CD14-positive monocyte (primary cell): ENCODE measurements around the gene ITGB8. TPM values are rescaled to one million over a fixed set of nuclear protein-coding genes. Genes with fewer than 3 reads are reported as not detected.

ENCODE experiments used
- DNase-seq, 3 donors: peaks; one replicate each; pipeline ENCODE4 v3.0.0-alpha.2; 2011 to 2022
- H2AFZ ChIP-seq: 2 replicates; pipeline ENCODE4 v1.6.0; 2012; ENCODE audit warnings: mild to moderate bottlenecking, low read depth, low read length, inconsistent platforms; ENCODE audit not compliant: insufficient read depth, poor library complexity, severe bottlenecking
- H3K27ac ChIP-seq, 2 donors: 1 replicate in 1 of 2; 2 replicates in 1 of 2; pipeline ENCODE4 v1.5.1; 2012 to 2013; ENCODE audit warnings: low read length in 2 of 2, control low read depth in 1 of 2, inconsistent platforms in 1 of 2, low read depth in 1 of 2, mild to moderate bottlenecking in 1 of 2
- H3K27me3 ChIP-seq, 2 donors: one replicate each; pipeline versions ENCODE4 v1.6.0 to v1.6.1; 2011 to 2013; ENCODE audit warnings: low read length in 2 of 2; ENCODE audit not compliant: control insufficient read depth in 2 of 2, insufficient read depth in 2 of 2
- H3K36me3 ChIP-seq, 2 donors: replicated peaks in 1 of 2; 1 replicate in 1 of 2; 2 replicates in 1 of 2; pipeline versions ENCODE4 v1.5.1 to v1.6.1; 2012 to 2013; ENCODE audit warnings: low read length in 2 of 2, control low read depth in 1 of 2, inconsistent platforms in 1 of 2, mild to moderate bottlenecking in 1 of 2; ENCODE audit not compliant: insufficient read depth in 2 of 2, control insufficient read depth in 1 of 2
- H3K4me1 ChIP-seq, 2 donors: 1 replicate in 1 of 2; 2 replicates in 1 of 2; pipeline versions ENCODE4 v1.5.1 to v1.6.1; 2012 to 2013; ENCODE audit warnings: low read length in 2 of 2, control low read depth in 1 of 2, inconsistent platforms in 1 of 2, mild to moderate bottlenecking in 1 of 2, moderate library complexity in 1 of 2; ENCODE audit not compliant: insufficient read depth in 2 of 2, control insufficient read depth in 1 of 2
- H3K4me2 ChIP-seq: replicated peaks from 2 replicates; pipeline ENCODE3; 2012; ENCODE audit warnings: low read length, moderate library complexity, mild to moderate bottlenecking; ENCODE audit not compliant: poor library complexity, severe bottlenecking; ENCODE audit errors: extremely low read depth
- H3K4me3 ChIP-seq, 3 experiments: fragments of 200-600 bp in 1 of 3; sonication (generic) in 1 of 3; replicated peaks in 1 of 3; 1 replicate in 2 of 3; 2 replicates in 1 of 3; pipeline ENCODE4 v1.5.1; 2011 to 2013; ENCODE audit warnings: low read length in 3 of 3, mild to moderate bottlenecking in 3 of 3, control low read depth in 2 of 3, low read depth in 2 of 3, inconsistent platforms in 1 of 3, moderate library complexity in 1 of 3
- H3K79me2 ChIP-seq: 2 replicates; pipeline ENCODE4 v1.6.0; 2012; ENCODE audit warnings: mild to moderate bottlenecking, control low read depth, inconsistent platforms, low read length, moderate library complexity; ENCODE audit not compliant: insufficient read depth
- H3K9ac ChIP-seq: 2 replicates; pipeline ENCODE4 v1.6.0; 2017; ENCODE audit warnings: low read length, mild to moderate bottlenecking; ENCODE audit not compliant: insufficient read depth, poor library complexity, severe bottlenecking
- H3K9me3 ChIP-seq, 2 donors: replicated peaks in 1 of 2; 1 replicate in 1 of 2; 2 replicates in 1 of 2; pipeline versions ENCODE4 v1.5.1 to v1.6.1; 2012 to 2013; ENCODE audit warnings: low read length in 2 of 2, control low read depth in 1 of 2; ENCODE audit not compliant: control insufficient read depth in 1 of 2, insufficient read depth in 1 of 2
- H4K20me1 ChIP-seq: 2 replicates; pipeline ENCODE4 v1.6.0; 2012; ENCODE audit warnings: mild to moderate bottlenecking, low read length, control low read depth, moderate library complexity; ENCODE audit not compliant: insufficient read depth
- H3K27ac Mint-ChIP-seq, 7 donors: one replicate each; pipeline ENCODE4 v1.8.0; 2020; ENCODE audit warnings: mild to moderate bottlenecking in 7 of 7, mixed read lengths in 7 of 7, moderate library complexity in 6 of 7, inconsistent platforms in 2 of 7
- H3K27me3 Mint-ChIP-seq, 3 donors: one replicate each; pipeline ENCODE4 v1.8.0; 2021 to 2022; ENCODE audit warnings: low read depth in 3 of 3, mild to moderate bottlenecking in 3 of 3, mixed read lengths in 3 of 3, moderate library complexity in 3 of 3, inconsistent platforms in 1 of 3
- H3K36me3 Mint-ChIP-seq, 2 donors: one replicate each; pipeline ENCODE4 v1.8.0; 2020; ENCODE audit warnings: mixed read lengths in 2 of 2, inconsistent platforms in 1 of 2, mild to moderate bottlenecking in 1 of 2
- H3K4me1 Mint-ChIP-seq: one replicate; pipeline ENCODE4 v1.8.0; 2020; ENCODE audit warnings: mild to moderate bottlenecking, mixed read lengths
- H3K4me3 Mint-ChIP-seq, 2 donors: one replicate each; pipeline ENCODE4 v1.8.0; 2020; ENCODE audit warnings: mild to moderate bottlenecking in 2 of 2, mixed read lengths in 2 of 2, moderate library complexity in 1 of 2
- H3K9me3 Mint-ChIP-seq, 7 donors: one replicate each; pipeline ENCODE4 v1.8.0; 2020 to 2022; ENCODE audit warnings: mixed read lengths in 7 of 7, mild to moderate bottlenecking in 6 of 7, moderate library complexity in 6 of 7, inconsistent platforms in 2 of 7
- CTCF ChIP-seq: fragments of 200-600 bp; IDR thresholded peaks from one replicate; pipeline ENCODE4 v1.8.0; 2022; ENCODE audit warnings: antibody characterized with exemption, mild to moderate bottlenecking
- WGBS: methylation state at CpG from one replicate; pipeline ENCODE4 v1.1.5; 2013; ENCODE audit warnings: missing lambda C conversion rate; ENCODE audit not compliant: insufficient coverage; 5-methylcytosine and 5-hydroxymethylcytosine counted together
- intact Hi-C, 2 donors: fragments of 100-400 bp; cut with micrococcal nuclease; formaldehyde crosslinking; loops; one replicate each; pipeline versions ENCODE4 v1.15.0 to v1.15.1; 2023
- polyA plus RNA-seq, 3 donors: library from polyadenylated mRNA; depleted of rRNA in 1 of 3; unstranded in 2 of 3; stranded (reverse) in 1 of 3; fragments of 300-500 nt in 2 of 3; fragments of >200 nt in 1 of 3; fragmentation: Illumina TruSeq in 2 of 3; gene quantifications; 1 replicate in 2 of 3; 2 replicates in 1 of 3; pipeline ENCODE4 v1.2.3, GENCODE V29; 2012 to 2021

The ITGB8 gene
- polyA plus RNA-seq, 3 donors, result 0.01 to 0.28 (median 0.19) TPM

DNA sequence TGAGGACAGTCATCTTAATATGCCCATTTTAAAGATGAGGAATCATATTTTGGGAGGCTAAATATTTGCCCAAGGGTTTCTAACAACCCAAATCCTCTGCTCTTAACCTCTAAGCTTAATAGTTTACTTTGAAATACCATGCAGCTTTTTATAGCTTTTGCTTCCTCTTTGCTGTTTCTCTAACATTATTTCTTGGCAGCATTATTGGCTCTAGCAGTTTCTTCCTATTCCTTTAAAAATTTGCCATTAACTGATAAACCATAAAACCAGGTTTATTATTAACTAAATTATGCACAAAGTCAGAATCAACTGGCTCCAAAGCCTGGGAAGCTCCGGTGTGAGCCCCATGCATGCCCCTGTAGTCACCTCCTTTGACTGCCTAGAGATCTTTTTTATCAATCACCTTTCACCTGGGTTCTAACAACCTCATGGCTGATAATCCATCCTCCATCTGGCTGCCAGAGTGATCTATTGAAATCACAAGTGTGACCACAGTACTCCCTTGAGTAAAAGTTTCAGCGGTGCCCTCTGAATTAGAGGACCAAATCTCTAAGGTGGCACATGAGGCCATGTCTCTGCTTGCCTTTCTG is 62.4 kb downstream of the ITGB8 start:
- peaks cover 14 to 30% of the 10 kb centered on the region in 2 donors for H3K4me1 ChIP-seq
- Mint-ChIP-seq H3K27ac (no peak overlapping the region), H3K27me3 (peaks cover 0 to 3% (median 1%) of the 10 kb centered on the region in 3 donors), H3K36me3 (no peaks in the 10 kb centered on the region), H3K4me1 (peaks cover 29% of the 10 kb centered on the region), H3K9me3 (peaks cover 0 to 4% (median 0%) of the 10 kb centered on the region in 7 donors), H3K4me3 (no peak overlapping the region)
- intact Hi-C loops, result no loop called here
- no peak overlapping the region for H3K9ac ChIP-seq
- no peak overlapping the region for H3K27ac ChIP-seq
- H3K4me3 ChIP-seq, result no peak overlapping the region
- TF ChIP-seq CTCF, result no peak
- no peaks in the 10 kb centered on the region for H3K27me3 ChIP-seq
- no peak overlapping the region for H2AFZ ChIP-seq
- no peaks in the 10 kb centered on the region for H3K36me3 ChIP-seq
- H3K4me2 ChIP-seq, result no peak overlapping the region
- H3K9me3 ChIP-seq, result no peaks in the 10 kb centered on the region
- WGBS, result 87% methylated on average over 2 of the region's 2 CpGs
- H4K20me1 ChIP-seq, result no peaks in the 10 kb centered on the region
- DNase-seq, result no peak
- H3K79me2 ChIP-seq, result no peaks in the 10 kb centered on the region

- Mint-ChIP-seq H3K27ac (no peak overlapping the region), H3K36me3 (no peaks in the 10 kb centered on the region)
- H3K27me3 ChIP-seq, result no peaks in the 10 kb centered on the region
Measured at GRCh38 chr7:20393616-20394015, 62.9 kb downstream of the ITGB8 start.

More at GRCh38 chr7:20393616-20394015, 62.9 kb downstream of the ITGB8 start:
- Histone ChIP-seq H3K4me1 (peaks cover 14 to 30% of the 10 kb centered on the region in 2 donors), H3K9me3 (no peaks in the 10 kb centered on the region), H4K20me1 (no peaks in the 10 kb centered on the region), H3K27ac (no peak overlapping the region), H3K4me3 (no peak overlapping the region), H3K9ac (no peak overlapping the region), H3K79me2 (no peaks in the 10 kb centered on the region), H3K4me2 (no peak overlapping the region), H3K36me3 (no peaks in the 10 kb centered on the region), H2AFZ (no peak overlapping the region)
- H3K4me1 Mint-ChIP-seq, result peaks cover 29% of the 10 kb centered on the region
- H3K4me3 Mint-ChIP-seq, result no peak overlapping the region
- TF ChIP-seq CTCF, result no peak
- intact Hi-C loops, result no loop called here
- no peak for DNase-seq
- H3K27me3 Mint-ChIP-seq, result peaks cover 0 to 1% (median 0%) of the 10 kb centered on the region in 3 donors
- peaks cover 0 to 4% (median 0%) of the 10 kb centered on the region in 7 donors for H3K9me3 Mint-ChIP-seq
- WGBS, result 100% methylated on average over 1 of the region's 2 CpGs
